Measurements from ENCODE around the gene ABLIM1.
A peak's percentile ranks its signal among the peaks of the same experiment; 100 is the strongest.
"Not testable (repeated sequence)": the region's sequence is repeated elsewhere in the genome, so short reads cannot be mapped to it uniquely, and the experiment has no call there.

Gene ABLIM1

DNA sequence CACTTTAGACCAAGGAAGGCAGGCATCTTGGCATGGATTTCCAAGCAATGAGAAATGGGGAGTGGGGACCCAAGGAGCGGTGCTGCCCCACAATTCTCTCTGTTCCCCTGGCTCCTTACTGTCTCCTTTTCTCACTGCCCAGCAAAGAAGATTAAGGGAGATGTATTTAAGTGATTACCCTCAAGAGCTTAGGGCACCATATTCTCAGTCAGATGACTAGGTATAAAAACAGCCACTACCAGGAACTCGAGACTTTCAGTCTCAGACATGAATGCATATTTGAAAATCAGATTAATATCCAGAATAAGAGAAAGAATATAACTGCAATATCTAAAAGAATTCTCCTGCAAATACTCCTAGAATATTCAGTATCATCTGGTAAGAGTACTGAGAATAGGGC lies at the start of gene ABLIM1:
Gene ABLIM1, minus strand, starts transcription at position 101 of the 400 bp plus-strand sequence. Its CDS starts 75 bp downstream, at position 26.
- DNase-seq (ENCODE audit: low read depth) = no peak
- no peak within 1 kb of the TSS for H3K4me3 ChIP-seq (ENCODE audit: low read depth, low read length)
- TF ChIP-seq, protein P1, sequence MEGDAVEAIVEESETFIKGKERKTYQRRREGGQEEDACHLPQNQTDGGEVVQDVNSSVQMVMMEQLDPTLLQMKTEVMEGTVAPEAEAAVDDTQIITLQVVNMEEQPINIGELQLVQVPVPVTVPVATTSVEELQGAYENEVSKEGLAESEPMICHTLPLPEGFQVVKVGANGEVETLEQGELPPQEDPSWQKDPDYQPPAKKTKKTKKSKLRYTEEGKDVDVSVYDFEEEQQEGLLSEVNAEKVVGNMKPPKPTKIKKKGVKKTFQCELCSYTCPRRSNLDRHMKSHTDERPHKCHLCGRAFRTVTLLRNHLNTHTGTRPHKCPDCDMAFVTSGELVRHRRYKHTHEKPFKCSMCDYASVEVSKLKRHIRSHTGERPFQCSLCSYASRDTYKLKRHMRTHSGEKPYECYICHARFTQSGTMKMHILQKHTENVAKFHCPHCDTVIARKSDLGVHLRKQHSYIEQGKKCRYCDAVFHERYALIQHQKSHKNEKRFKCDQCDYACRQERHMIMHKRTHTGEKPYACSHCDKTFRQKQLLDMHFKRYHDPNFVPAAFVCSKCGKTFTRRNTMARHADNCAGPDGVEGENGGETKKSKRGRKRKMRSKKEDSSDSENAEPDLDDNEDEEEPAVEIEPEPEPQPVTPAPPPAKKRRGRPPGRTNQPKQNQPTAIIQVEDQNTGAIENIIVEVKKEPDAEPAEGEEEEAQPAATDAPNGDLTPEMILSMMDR (IDR thresholded peaks at IDR 0.05; ENCODE audit: low read depth, low read length, missing control alignments) = no peak

DNA sequence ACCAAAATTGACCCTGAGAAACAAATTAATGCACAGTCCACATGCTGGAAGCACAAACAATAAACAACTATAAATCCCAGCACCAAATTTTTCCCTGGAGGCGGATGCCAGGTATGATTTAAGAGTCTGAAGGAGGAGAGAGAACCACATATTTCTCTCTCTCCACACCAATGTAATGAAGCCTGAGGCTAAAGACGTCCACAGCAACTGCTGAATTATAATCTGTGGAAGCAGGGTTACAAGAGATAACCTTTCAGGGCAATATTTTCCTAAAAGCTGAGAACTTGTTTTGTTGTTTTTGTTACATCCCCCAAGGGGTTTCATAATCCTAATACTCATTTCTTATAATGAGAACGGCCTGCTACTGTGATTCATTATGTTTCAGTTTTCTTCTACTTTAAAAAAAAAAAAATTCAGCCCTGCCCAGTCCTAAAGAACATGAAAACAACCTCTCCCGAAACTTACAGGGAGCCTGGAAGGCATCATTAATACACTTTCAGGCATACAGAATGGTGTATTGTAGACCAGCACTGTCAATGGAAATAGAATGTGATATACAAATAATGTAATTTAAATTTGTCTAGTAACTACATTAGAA lies 48.5 kb upstream of the ABLIM1 start:
- DNase-seq (ENCODE audit: low read depth) = no peak
- TF ChIP-seq, protein P1 (IDR thresholded peaks at IDR 0.05; ENCODE audit: low read depth, low read length, missing control alignments) = no peak

DNA sequence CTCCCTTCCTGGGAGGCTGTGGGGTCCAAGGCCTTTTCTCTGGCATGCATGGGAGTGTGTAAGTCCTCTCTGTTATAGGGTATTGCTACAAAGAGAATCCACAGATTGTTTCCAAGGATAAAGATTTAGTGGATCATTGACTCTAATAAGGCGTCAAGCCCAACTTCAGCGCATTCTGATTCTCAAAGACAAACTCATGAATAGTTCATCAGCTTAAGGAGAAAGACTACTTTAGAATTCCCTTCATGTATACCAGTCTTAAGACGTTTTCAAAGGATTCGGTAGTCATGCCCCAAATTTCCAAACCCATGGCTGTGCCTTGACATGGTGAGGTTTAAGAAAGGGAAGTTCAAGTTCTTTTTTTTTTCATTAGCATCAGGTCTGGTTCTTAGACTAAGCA lies 46.6 kb upstream of the ABLIM1 start:
- TF ChIP-seq, protein P1 (IDR thresholded peaks at IDR 0.05; ENCODE audit: low read depth, low read length, missing control alignments) = no peak
- no peak overlapping the region for H3K4me3 ChIP-seq (ENCODE audit: low read depth, low read length)
- no peak for DNase-seq (ENCODE audit: low read depth)

More for the DNA sequence above, 48.5 kb upstream of the ABLIM1 start:
- no peak overlapping the region for H3K4me3 ChIP-seq (ENCODE audit: low read depth, low read length)

DNA sequence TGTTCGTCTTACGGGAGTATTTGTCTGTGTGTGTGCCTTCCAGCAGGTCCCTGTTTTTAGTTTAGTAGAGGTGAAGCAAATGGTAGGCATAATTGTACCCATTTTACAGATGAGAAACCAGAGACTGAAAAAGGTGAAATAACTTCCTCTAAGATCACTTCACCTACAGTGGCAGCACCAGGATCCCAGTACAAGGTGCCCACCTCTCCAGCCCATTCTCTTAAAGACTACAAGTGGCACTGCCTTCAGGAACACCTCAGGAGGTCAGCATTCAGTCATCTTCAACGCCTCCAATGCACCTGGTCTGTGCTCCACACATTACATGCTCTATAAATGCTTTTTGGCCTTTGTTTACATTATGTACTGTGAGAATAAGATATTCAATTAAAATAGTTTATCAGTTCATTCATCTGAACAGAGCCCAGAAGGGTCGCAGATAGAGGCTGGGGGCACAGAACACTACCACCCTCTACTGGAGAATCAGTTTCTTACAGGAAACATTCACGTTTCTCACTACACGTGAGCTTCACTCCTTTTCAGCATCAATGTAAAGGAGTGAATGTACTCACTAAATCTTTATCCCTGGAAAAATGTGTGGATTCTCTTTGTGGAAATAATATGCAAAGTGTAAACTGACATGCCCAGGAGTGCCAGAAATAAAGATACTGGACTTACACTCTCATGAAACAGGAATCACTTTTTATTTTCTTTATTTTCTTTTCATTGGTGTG lies 45.5 kb upstream of the ABLIM1 start:
- H3K4me3 ChIP-seq (ENCODE audit: low read depth, low read length) = no peak overlapping the region
- TF ChIP-seq, protein P1 (IDR thresholded peaks at IDR 0.05; ENCODE audit: low read depth, low read length, missing control alignments) = peak; percentile 64
- no peak for DNase-seq (ENCODE audit: low read depth)

DNA sequence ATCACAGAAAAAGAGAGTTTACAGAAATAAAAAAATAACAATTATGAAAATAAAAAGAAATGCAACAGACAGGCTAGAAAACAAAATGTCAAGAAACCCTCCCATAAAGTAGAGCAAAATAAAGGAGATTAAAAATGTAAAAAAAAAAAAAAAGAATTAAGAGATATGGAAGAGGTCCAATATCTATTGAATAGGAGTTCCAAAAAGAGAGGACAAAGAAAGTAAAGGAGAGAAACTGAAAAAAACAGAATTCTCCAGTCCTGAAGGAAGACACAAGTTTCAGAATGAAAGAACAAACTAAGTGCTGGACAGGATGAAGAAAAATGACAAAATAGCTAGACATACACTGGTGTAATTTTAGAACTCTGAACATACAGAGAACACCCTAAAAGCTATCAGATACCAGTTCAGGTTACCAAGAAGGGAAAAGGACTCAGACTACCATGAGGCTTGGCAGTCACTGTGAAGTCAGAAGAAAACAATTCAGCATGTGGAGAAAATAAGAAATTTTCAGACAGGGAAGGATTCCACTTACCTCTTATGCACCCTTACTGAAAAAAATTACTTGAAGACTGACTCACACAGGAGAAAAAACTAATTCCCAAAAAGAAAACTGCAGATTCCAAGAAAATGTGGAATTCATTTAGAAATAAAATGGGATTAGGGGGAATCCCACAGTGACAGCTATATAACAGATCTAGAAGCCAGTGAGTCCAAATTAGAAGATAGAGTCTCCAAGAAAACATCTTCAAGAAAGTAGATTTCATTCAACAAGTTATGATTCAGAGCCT lies 40.4 kb upstream of the ABLIM1 start:
- no peak for DNase-seq (ENCODE audit: low read depth)
- TF ChIP-seq, protein P1 (IDR thresholded peaks at IDR 0.05; ENCODE audit: low read depth, low read length, missing control alignments) = no peak
- H3K4me3 ChIP-seq (ENCODE audit: low read depth, low read length) = no peak overlapping the region

DNA sequence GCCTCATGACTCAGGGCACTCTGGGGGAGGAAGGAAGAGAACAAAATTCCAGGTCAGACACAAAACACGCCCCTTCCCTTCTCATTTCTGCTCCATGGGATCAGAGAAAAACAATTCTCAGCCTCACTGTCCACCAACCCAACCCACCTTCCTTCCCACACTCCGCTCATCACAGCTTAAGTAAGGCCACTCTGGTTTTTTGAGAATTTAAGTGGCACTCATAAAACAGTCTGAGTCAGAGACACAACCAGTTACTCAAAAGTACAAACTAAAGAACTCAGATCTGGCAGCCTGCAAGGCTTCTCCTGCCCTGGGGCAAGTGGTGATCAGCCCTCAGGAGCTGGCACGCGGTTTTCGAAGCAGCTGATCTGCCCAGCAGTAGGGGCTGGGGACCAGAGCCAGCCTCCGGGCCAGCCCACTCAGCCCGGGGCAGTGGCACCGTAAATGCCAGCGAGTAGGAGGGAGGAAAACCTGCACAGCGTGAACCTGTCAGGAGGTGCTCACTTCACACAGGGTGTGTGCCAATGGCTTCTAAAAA lies 39.1 kb upstream of the ABLIM1 start:
- no peak for DNase-seq (ENCODE audit: low read depth)
- H3K4me3 ChIP-seq (ENCODE audit: low read depth, low read length) = no peak overlapping the region
- TF ChIP-seq, protein P1 (IDR thresholded peaks at IDR 0.05; ENCODE audit: low read depth, low read length, missing control alignments) = no peak

DNA sequence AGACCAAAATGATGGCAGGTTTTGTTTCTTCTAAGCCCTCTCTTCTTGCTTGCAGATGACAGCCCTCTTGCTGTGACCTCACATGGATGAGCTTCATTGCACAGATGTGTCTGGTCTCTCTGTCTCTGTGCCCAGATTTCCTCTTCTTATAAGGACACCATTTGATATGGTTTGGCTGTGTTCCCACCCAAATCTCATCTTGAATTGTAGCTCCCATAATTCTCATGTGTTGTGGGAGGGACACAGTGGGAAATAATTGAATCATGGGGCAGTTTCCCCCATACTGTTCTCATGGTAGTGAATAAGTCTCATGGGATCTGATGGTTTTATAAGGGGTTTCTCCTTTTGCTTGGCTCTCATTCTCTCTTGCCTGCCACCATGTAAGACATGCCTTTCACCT lies 38.2 kb upstream of the ABLIM1 start:
- not testable (repeated sequence) for DNase-seq (ENCODE audit: low read depth); H3K4me3 ChIP-seq (ENCODE audit: low read depth, low read length)
